Right ventricle myocardium superior (tissue), 1 donor: ENCODE results near the gene COL6A2. TPM values are rescaled to one million over a fixed set of nuclear protein-coding genes. Genes with fewer than 3 reads are reported as not detected.
"Not testable (repeated sequence)": the region's sequence is repeated elsewhere in the genome, so short reads cannot be mapped to it uniquely, and the experiment has no call there.

Source experiments
- ATAC-seq: fragments of 200-7000 bp; cut with Tn5 transposase; one replicate; pipeline ENCODE4 v1.9.1; 2020; ENCODE audit warnings: mild to moderate bottlenecking; ENCODE audit not compliant: poor library complexity
- DNase-seq: peaks from one replicate; pipeline ENCODE4 v3.0.0-alpha.2; 2020
- intact Hi-C: fragments of 100-400 bp; cut with DNase I; formaldehyde crosslinking; loops from one replicate; pipeline ENCODE4 v1.11.2; 2022
- total RNA-seq: library from RNA; stranded (reverse); fragmentation: NEBNext Ultra II Directional; extraction: Animal tissue kit (Norgen Biotek cat#: 25700); gene quantifications from one replicate; pipeline ENCODE4 v1.2.1, GENCODE V29; 2021
- donor health status: DM: no; HTN: yes; CAD: no; lungs with severe emphysema.

The COL6A2 gene
- total RNA-seq, 1 donor from 2014 or later: 191 TPM

- peak; percentile 33 for DNase-seq
- intact Hi-C loops: loop anchor here (10.0 kb wide), 1 partner anchor 110 kb away; no protein-coding TSS in a partner anchor
- ATAC-seq: no peak
These were observed 46.7 kb downstream of the COL6A2 start for GRCh38 chr21:46144464-46145070.

- DNase-seq: peak; percentile 34
- intact Hi-C loops: loop anchor here (10.0 kb wide), 1 partner anchor 110 kb away; no protein-coding TSS in a partner anchor
- no peak for ATAC-seq
These were observed 47.4 kb downstream of the COL6A2 start for GRCh38 chr21:46145159-46145839.

GRCh38 chr21:46145840-46146691 lies 48.2 kb downstream of the COL6A2 start:
- no peak for ATAC-seq
- DNase-seq: peak; percentile 29
- intact Hi-C loops: loop anchor here (10.0 kb wide), 1 partner anchor 109 kb away; no protein-coding TSS in a partner anchor

- DNase-seq (peak; percentile 18), ATAC-seq (no peak)
- intact Hi-C loops: loop anchor here (10.0 kb wide), 1 partner anchor 108 kb away; no protein-coding TSS in a partner anchor
These were observed 48.9 kb downstream of the COL6A2 start for GRCh38 chr21:46146856-46147255.

GRCh38 chr21:46147429-46147828 lies 49.5 kb downstream of the COL6A2 start:
- peak; percentile 53 for DNase-seq
- ATAC-seq: not testable (repeated sequence)
- intact Hi-C loops: loop anchor here (10.0 kb wide), 1 partner anchor 107 kb away; no protein-coding TSS in a partner anchor

- intact Hi-C loops: loop anchor here (10.0 kb wide), 1 partner anchor 107 kb away; no protein-coding TSS in a partner anchor
These were observed 50.2 kb downstream of the COL6A2 start for GRCh38 chr21:46148106-46148505.

GRCh38 chr21:46149205-46149901 lies 51.4 kb downstream of the COL6A2 start:
- DNase-seq (peak; percentile 26), ATAC-seq (no peak)
- intact Hi-C loops: loop anchor here (10.0 kb wide), 1 partner anchor 105 kb away; no protein-coding TSS in a partner anchor

More at GRCh38 chr21:46148106-46148505, 50.2 kb downstream of the COL6A2 start:
- DNase-seq (peak; percentile 22), ATAC-seq (no peak)

- DNase-seq: peak; percentile 36
- intact Hi-C loops: no loop called here
- no peak for ATAC-seq
These were observed 52.2 kb downstream of the COL6A2 start for GRCh38 chr21:46150073-46150472.

GRCh38 chr21:46150491-46151121 lies 52.7 kb downstream of the COL6A2 start:
- DNase-seq (peak; percentile 39), ATAC-seq (no peak)
- intact Hi-C loops: no loop called here

- intact Hi-C loops: no loop called here
- ATAC-seq (no peak), DNase-seq (peak; percentile 32)
These were observed 53.5 kb downstream of the COL6A2 start for GRCh38 chr21:46151261-46151988.

GRCh38 chr21:46151989-46152926 lies 54.3 kb downstream of the COL6A2 start:
- peak; percentile 49 for ATAC-seq
- DNase-seq: peak; percentile 33
- intact Hi-C loops: no loop called here

GRCh38 chr21:46152927-46153246 lies 55.0 kb downstream of the COL6A2 start:
- ATAC-seq (peak; percentile 28), DNase-seq (peak; percentile 42)
- intact Hi-C loops: no loop called here

GRCh38 chr21:46153247-46154154 lies 55.6 kb downstream of the COL6A2 start:
- peak; percentile 73 for ATAC-seq
- intact Hi-C loops: no loop called here
- DNase-seq: peak; percentile 76

- intact Hi-C loops: no loop called here
- ATAC-seq (no peak), DNase-seq (peak; percentile 39)
These were observed 56.4 kb downstream of the COL6A2 start for GRCh38 chr21:46154155-46154954.
